Tibial artery (tissue), 4 donors: ENCODE data around the gene TCF4.

ENCODE experiments used
- DNase-seq, 2 donors: peaks; one replicate each; pipeline ENCODE4 v3.0.0-alpha.2; 2019
- H3K27ac ChIP-seq, 2 donors: fragments of 200-600 bp; sonication (generic) in 1 of 2; 1 replicate in 1 of 2; 2 replicates in 1 of 2; pipeline ENCODE4 v1.5.1; 2018 to 2019; ENCODE audit warnings: mild to moderate bottlenecking in 1 of 2
- H3K27me3 ChIP-seq, 2 donors: fragments of 200-600 bp; sonication (generic) in 1 of 2; one replicate each; pipeline versions ENCODE4 v1.5.1 to v1.6.0; 2016 to 2019
- H3K36me3 ChIP-seq, 3 donors: fragments of 200-600 bp; sonication (generic) in 2 of 3; one replicate each; pipeline ENCODE4 v1.5.1; 2016 to 2019; ENCODE audit warnings: mild to moderate bottlenecking in 2 of 3
- H3K4me1 ChIP-seq, 4 donors: fragments of 200-600 bp; sonication (generic) in 2 of 4; 1 replicate in 3 of 4; 2 replicates in 1 of 4; pipeline ENCODE4 v1.5.1; 2016 to 2019
- H3K4me3 ChIP-seq, 2 donors: fragments of 200-600 bp; sonication (generic) in 1 of 2; 1 replicate in 1 of 2; 2 replicates in 1 of 2; pipeline ENCODE4 v1.5.1; 2018 to 2019; ENCODE audit warnings: mild to moderate bottlenecking in 2 of 2
- H3K9me3 ChIP-seq, 3 donors: fragments of 200-600 bp; sonication (generic) in 1 of 3; one replicate each; pipeline ENCODE4 v1.5.1; 2016 to 2019
- intact Hi-C: fragments of 100-400 bp; cut with DNase I; formaldehyde crosslinking; loops from one replicate; pipeline ENCODE4 v1.15.0; 2023; ENCODE audit warnings: low total_unique reads
- TF ChIP-seq, protein P1 (sequence below), 2 experiments: fragments of 200-600 bp in 1 of 2; fragments of 450-650 bp in 1 of 2; IDR thresholded peaks; one replicate each; pipeline ENCODE4 v1.5.1; 2017 to 2019; ENCODE audit warnings: antibody characterized with exemption in 2 of 2, mild to moderate bottlenecking in 1 of 2, moderate library complexity in 1 of 2

The TCF4 gene

DNA sequence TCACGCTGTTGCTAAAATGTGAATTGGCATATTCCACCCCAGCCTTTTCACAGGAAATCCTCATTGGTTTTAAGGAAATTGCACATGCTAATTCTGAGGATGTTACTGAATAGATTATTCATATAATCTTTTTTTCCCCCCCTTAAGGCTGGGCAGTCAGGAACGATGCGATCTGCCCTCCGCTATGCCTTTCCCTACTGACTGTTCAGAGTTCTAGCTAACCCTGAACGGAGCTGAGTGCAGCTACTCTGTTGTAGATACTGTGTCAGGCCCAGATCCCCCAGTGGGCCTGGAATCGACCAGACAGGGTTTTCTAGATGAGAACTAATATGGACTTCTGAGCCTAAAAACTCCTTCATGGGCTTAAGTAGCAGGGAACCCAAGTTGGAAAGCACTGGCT lies 192.2 kb downstream of the TCF4 start:
- no peak for DNase-seq
- H3K27ac ChIP-seq = no peak overlapping the region
- H3K9me3 ChIP-seq = no peaks in the 10 kb centered on the region
- no peaks in the 10 kb centered on the region for H3K36me3 ChIP-seq
- no peak overlapping the region for H3K4me3 ChIP-seq
- H3K27me3 ChIP-seq = no peaks in the 10 kb centered on the region
- TF ChIP-seq, protein P1, sequence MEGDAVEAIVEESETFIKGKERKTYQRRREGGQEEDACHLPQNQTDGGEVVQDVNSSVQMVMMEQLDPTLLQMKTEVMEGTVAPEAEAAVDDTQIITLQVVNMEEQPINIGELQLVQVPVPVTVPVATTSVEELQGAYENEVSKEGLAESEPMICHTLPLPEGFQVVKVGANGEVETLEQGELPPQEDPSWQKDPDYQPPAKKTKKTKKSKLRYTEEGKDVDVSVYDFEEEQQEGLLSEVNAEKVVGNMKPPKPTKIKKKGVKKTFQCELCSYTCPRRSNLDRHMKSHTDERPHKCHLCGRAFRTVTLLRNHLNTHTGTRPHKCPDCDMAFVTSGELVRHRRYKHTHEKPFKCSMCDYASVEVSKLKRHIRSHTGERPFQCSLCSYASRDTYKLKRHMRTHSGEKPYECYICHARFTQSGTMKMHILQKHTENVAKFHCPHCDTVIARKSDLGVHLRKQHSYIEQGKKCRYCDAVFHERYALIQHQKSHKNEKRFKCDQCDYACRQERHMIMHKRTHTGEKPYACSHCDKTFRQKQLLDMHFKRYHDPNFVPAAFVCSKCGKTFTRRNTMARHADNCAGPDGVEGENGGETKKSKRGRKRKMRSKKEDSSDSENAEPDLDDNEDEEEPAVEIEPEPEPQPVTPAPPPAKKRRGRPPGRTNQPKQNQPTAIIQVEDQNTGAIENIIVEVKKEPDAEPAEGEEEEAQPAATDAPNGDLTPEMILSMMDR (IDR thresholded peaks at IDR 0.05) = no peak
- H3K4me1 ChIP-seq = peaks cover 0 to 22% (median 0%) of the 10 kb centered on the region in 4 donors
- intact Hi-C loops = no loop called here

DNA sequence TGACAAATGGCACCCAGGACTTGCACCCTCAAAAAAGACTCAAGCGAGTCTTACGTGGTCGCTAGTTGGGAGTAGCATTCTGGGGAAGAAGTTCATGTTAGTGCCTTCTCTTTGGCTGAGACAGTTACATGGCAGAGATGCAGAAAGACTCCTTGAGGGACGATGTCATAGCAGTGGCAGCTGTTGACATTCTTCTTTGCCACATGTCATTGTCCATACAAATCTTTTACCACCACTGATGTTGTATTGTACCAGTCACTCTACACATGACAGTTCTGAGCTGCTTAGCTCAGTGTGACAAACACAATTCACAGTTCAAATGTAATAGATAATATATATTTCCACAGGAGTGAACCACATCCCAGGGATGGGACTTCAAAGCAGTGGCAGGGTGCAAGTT lies 197.1 kb downstream of the TCF4 start:
- no peaks in the 10 kb centered on the region for H3K36me3 ChIP-seq
- H3K27ac ChIP-seq = no peak overlapping the region
- no peaks in the 10 kb centered on the region for H3K27me3 ChIP-seq
- peaks cover 0 to 7% (median 0%) of the 10 kb centered on the region in 4 donors for H3K4me1 ChIP-seq
- intact Hi-C loops = no loop called here
- H3K4me3 ChIP-seq = no peak overlapping the region
- no peaks in the 10 kb centered on the region for H3K9me3 ChIP-seq
- no peak for DNase-seq
- TF ChIP-seq, protein P1 (IDR thresholded peaks at IDR 0.05) = no peak

DNA sequence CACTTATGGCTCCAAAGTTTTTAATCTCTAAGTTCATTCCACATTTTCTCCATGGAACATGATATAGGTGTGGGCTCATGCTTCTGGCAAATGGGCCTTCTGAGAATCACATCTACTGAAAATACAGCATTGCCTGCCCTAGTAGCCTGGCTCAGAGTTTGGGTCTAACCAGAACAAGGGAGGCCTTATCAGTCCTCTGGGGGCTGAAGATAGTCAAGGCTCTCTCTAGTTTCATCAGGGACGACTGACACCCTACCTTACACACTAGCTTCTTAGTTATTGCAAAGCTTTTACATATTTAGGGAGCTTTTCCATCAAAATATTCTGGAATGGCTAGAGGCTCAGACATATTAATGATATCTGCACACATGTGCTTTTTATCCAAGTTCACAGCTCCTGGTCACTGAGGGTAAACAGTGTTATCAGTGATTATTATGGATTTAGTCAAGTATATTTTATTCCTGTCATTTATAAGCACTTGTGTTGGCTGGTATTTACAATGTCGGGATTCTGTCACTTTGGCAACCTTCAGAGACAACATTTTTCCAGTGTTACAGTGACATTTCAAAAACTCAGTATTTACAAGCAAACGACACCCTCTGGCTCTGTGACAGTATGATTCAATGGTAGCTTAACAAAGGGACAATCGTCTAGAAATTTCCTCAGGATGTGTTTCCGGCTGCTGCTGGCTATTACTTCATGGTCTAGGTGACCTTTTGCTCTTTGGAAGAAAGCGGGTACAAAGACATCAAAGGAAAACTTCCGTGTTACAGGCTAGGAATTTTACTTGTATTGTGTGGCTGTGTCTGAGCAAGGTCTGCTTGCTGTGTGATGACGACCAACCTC lies 200.6 kb downstream of the TCF4 start:
- DNase-seq = no peak
- Histone ChIP-seq H3K27me3 (no peaks in the 10 kb centered on the region), H3K9me3 (no peaks in the 10 kb centered on the region), H3K36me3 (no peaks in the 10 kb centered on the region), H3K27ac (no peak overlapping the region), H3K4me3 (no peak overlapping the region), H3K4me1 (peaks cover 0 to 7% (median 0%) of the 10 kb centered on the region in 4 donors)
- intact Hi-C loops = no loop called here
- TF ChIP-seq, protein P1 (IDR thresholded peaks at IDR 0.05) = no peak

DNA sequence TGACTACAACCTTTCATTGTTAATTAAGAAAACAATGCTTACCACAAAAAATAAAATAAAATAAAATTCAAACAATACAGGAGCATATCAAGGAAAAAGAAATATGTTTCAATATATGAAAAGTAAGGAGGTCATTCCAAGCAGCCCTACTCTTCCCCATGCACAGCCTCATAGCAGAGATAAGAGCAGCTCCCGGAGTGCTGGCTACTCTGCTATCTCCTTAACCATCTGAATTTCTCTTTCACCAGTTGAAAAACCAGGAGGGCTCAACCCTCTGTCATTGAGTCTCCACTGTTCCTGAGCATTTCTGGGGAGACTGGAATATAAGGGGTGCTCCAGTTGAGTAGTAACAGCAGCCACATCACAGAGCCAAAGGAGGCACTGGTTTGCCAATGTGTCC lies 201.4 kb downstream of the TCF4 start:
- H3K4me3 ChIP-seq = no peak overlapping the region
- TF ChIP-seq, protein P1 (IDR thresholded peaks at IDR 0.05) = no peak
- intact Hi-C loops = no loop called here
- no peaks in the 10 kb centered on the region for H3K36me3 ChIP-seq
- H3K27ac ChIP-seq = no peak overlapping the region
- H3K9me3 ChIP-seq = no peaks in the 10 kb centered on the region
- H3K4me1 ChIP-seq = peaks cover 0 to 7% (median 0%) of the 10 kb centered on the region in 4 donors
- DNase-seq = no peak
- no peaks in the 10 kb centered on the region for H3K27me3 ChIP-seq

DNA sequence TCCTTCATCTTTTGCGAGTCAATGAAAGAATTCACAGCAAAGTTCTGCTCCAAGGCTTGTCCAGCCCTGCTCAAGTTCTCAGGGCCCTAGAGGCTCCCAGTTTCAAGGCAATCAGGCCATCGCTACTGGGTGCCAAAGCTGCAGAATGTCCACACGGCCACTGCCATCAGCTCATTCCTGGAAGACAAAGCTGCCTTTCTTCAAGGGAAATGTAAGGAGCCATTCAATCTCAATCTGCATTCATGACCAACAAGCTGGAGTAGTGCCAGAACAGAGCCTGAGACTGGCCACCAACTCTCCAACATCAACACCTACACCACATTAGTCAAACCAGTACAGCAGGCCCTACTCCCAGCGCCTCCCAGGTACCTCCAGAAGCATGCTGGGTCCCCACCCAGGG lies 202.2 kb downstream of the TCF4 start:
- no peaks in the 10 kb centered on the region for H3K27me3 ChIP-seq
- no peaks in the 10 kb centered on the region for H3K9me3 ChIP-seq
- TF ChIP-seq, protein P1 (IDR thresholded peaks at IDR 0.05) = no peak
- H3K36me3 ChIP-seq = no peaks in the 10 kb centered on the region
- intact Hi-C loops = no loop called here
- DNase-seq = no peak
- no peak overlapping the region for H3K4me3 ChIP-seq
- peaks cover 0 to 7% (median 0%) of the 10 kb centered on the region in 4 donors for H3K4me1 ChIP-seq
- H3K27ac ChIP-seq = no peak overlapping the region
